Measurements from ENCODE around the gene TNS1. TPM values are rescaled to one million over a fixed set of nuclear protein-coding genes. Genes with fewer than 3 reads are reported as not detected.

TNS1 gene
- total and polyA plus RNA-seq, 9 of the 15 experiments (the other 6 are each of a cell fraction or from before 2014, with no cell fraction given): 0.13 to 2.7 (median 0.77) TPM

DNA sequence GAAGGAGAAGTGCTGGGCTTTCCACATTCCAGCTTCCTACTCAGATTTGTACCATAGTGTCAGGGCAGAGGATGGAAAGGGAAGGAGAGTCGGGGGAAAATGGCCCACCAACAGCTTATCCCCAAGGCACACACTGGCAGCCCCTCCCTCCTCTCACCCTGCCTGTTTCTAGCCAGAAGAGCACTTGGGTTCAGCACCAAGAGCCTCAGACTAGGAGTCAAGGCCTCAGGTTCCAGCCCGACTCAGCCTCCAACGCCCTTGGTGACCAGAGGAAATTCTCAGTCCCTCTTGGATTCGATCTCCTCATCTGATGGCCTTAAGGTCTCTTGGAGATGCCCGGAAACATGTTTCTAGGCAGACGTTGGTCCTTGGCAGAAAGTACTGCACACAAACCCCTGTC lies 53.9 kb downstream of the TNS1 start:
- no peak for ATAC-seq
- H3K9me1 ChIP-seq (ENCODE audit: control insufficient read depth, insufficient read depth, low read length): no peaks in the 10 kb centered on the region
- CTCF ChIA-PET (ENCODE audit: low intra/inter-chr PET ratio): no interaction called here
- no peaks in the 10 kb centered on the region for H3K36me3 ChIP-seq (ENCODE audit: control insufficient read depth, insufficient read depth, low read length)
- H3K4me1 ChIP-seq (replicated peaks in 1 of 2; ENCODE audit: control insufficient read depth in 2 of 2, insufficient read depth in 2 of 2, low read length in 2 of 2): peaks cover 0 to 4% of the 10 kb centered on the region in 2 experiments; a peak in 2 of 5 replicates
- in situ Hi-C loops (cut with MboI) (no loop called here), intact Hi-C loops (cut with micrococcal nuclease) (no loop called here)
- H3K9me3 ChIP-seq (replicated peaks; ENCODE audit: control insufficient read depth, insufficient read depth, low read depth, low read length): no peaks in the 10 kb centered on the region
- POLR2A ChIA-PET: no interaction called here
- DNase-seq (ENCODE audit: extremely low read depth in 1 of 4, low spot score in 3 of 4): no peak
- no peak overlapping the region for H3K27ac ChIP-seq (ENCODE audit: extremely low read depth, low read depth, low read length)
- FAIRE-seq: no peak
- H3K27me3 ChIP-seq (ENCODE audit: control insufficient read depth in 2 of 2, insufficient read depth in 2 of 2, low read length in 2 of 2): peaks cover 0 to 48% of the 10 kb centered on the region in 2 experiments; a peak in 3 of 5 replicates
- TF ChIP-seq, protein P1, sequence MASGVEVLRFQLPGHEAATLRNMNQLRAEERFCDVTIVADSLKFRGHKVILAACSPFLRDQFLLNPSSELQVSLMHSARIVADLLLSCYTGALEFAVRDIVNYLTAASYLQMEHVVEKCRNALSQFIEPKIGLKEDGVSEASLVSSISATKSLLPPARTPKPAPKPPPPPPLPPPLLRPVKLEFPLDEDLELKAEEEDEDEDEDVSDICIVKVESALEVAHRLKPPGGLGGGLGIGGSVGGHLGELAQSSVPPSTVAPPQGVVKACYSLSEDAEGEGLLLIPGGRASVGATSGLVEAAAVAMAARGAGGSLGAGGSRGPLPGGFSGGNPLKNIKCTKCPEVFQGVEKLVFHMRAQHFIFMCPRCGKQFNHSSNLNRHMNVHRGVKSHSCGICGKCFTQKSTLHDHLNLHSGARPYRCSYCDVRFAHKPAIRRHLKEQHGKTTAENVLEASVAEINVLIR (CRISPR knock-in tag; IDR thresholded peaks at IDR 0.05): no peak
- TF ChIP-seq KLF13 (tag; IDR thresholded peaks at IDR 0.05; ENCODE audit: borderline replicate concordance, low read depth) (no peak), EP300 (IDR thresholded peaks at IDR 0.05; ENCODE audit: low read length) (no peak), ZNF707 (CRISPR knock-in tag; conservative IDR thresholded peaks at IDR 0.05) (no peak), TCF7L2 (IDR thresholded peaks at IDR 0.05; ENCODE audit: low read depth, low read length) (no peak), PTRF (tag; IDR thresholded peaks at IDR 0.05) (no peak)
- TF ChIP-seq, protein P2, sequence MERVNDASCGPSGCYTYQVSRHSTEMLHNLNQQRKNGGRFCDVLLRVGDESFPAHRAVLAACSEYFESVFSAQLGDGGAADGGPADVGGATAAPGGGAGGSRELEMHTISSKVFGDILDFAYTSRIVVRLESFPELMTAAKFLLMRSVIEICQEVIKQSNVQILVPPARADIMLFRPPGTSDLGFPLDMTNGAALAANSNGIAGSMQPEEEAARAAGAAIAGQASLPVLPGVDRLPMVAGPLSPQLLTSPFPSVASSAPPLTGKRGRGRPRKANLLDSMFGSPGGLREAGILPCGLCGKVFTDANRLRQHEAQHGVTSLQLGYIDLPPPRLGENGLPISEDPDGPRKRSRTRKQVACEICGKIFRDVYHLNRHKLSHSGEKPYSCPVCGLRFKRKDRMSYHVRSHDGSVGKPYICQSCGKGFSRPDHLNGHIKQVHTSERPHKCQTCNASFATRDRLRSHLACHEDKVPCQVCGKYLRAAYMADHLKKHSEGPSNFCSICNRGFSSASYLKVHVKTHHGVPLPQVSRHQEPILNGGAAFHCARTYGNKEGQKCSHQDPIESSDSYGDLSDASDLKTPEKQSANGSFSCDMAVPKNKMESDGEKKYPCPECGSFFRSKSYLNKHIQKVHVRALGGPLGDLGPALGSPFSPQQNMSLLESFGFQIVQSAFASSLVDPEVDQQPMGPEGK (CRISPR knock-in tag; IDR thresholded peaks at IDR 0.05; ENCODE audit: borderline replicate concordance): no peak
- no peak overlapping the region for H3K4me3 ChIP-seq
- no TSS peak for BruUV-seq (replicated peaks)
- no peaks in the 10 kb centered on the region for H4K20me1 ChIP-seq (replicated peaks; ENCODE audit: control insufficient read depth, insufficient read depth, low read length)
- WGBS (ENCODE audit: insufficient coverage, low coverage, missing lambda C conversion rate): 2% methylated on average over 5 of the region's 6 CpGs
- no peak overlapping the region for H3K9ac ChIP-seq (ENCODE audit: insufficient read depth in 1 of 2, low read depth in 2 of 2, low read length in 2 of 2)
- H3K79me2 ChIP-seq (ENCODE audit: control insufficient read depth, insufficient read depth, low read length): no peaks in the 10 kb centered on the region
- H3K4me2 ChIP-seq (ENCODE audit: insufficient read depth, low read length): no peak overlapping the region
- no peak overlapping the region for H2AFZ ChIP-seq (ENCODE audit: low read depth, low read length)

Data from K562 (cell line).